Measurements from ENCODE around the gene RASSF7.

GRCh38 chr11:558503-558902 lies 2.3 kb upstream of the RASSF7 start:
- no peak for TF ChIP-seq EZH2 (IDR thresholded peaks at IDR 0.05; ENCODE audit: insufficient read depth, poor library complexity, severe bottlenecking)
- no peak for TF ChIP-seq EZH2phosphoT487 (IDR thresholded peaks at IDR 0.05; ENCODE audit: insufficient read depth, low read depth)

All from GM23248 (cell line).